ENCODE measurements around the gene XIRP1. TPM values are rescaled to one million over a fixed set of nuclear protein-coding genes. Genes with fewer than 3 reads are reported as not detected.

XIRP1 gene
- total and polyA plus RNA-seq, 2 of the 13 experiments (the other 11 are each of a cell fraction or from before 2014, with no cell fraction given), result not detected

DNA sequence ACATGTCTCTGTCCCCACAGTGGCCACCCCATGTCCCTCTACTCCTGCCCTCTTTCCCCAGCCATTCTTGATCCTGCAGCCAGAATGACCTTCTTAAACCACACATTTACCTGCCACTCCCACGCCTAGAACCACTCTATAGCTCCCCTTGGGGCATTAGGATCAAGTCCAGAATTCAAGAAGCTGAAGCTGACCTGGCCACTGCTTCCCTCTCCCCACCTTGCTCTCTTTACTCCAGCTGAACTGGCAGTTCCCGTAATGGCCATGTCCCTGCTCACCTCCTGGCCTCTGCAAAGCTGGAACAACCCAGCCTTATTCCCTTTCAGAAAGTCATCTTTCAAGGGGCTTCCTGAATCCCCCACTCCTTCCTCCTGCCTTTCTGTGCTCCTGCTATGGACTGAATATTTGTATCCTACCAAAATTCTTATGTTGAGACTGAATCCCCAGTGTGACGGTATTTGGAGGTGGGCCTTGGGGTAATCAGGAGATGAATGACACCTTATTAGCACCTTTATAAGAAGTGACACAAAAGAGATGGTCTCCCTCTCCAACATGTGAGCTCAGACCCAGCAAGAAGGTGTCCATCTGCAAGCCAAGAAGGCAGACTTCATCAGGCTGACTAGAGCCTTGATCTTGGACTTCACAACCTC, 42.8 kb downstream of the XIRP1 start:
- ChIA-PET POLR2A (no interaction called here), CTCF (ENCODE audit: low intra/inter-chr PET ratio, low total read pairs) (no interaction called here)
- Histone ChIP-seq H3K4me2 (ENCODE audit: low read depth, low read length) (peak overlapping the region; percentile 95), H3K9ac (ENCODE audit: insufficient read depth, low read depth, low read length) (no peak overlapping the region), H3K4me3 (replicated peaks in 1 of 3; ENCODE audit: insufficient read depth in 1 of 3, low read depth in 2 of 3, low read length in 3 of 3) (no peak overlapping the region), H4K20me1 (ENCODE audit: insufficient read depth, low read length) (peaks cover 64% of the 10 kb centered on the region), H3K9me3 (ENCODE audit: low read length) (no peaks in the 10 kb centered on the region), H3K27me3 (ENCODE audit: control insufficient read depth in 1 of 2, insufficient read depth in 2 of 2, low read length in 2 of 2) (no peaks in the 10 kb centered on the region; a peak in 1 of 5 replicates), H3K79me2 (ENCODE audit: insufficient read depth, low read length) (peaks cover 61% of the 10 kb centered on the region), H3K4me1 (ENCODE audit: insufficient read depth, low read length) (peaks cover 65% of the 10 kb centered on the region), H3K36me3 (replicated peaks in 1 of 2; ENCODE audit: control insufficient read depth in 1 of 2, insufficient read depth in 2 of 2, low read length in 2 of 2) (peaks cover 12 to 24% of the 10 kb centered on the region in 2 experiments; a peak in 4 of 5 replicates), H3K27ac (ENCODE audit: extremely low read length, insufficient read depth, low read length) (no peak overlapping the region), H2AFZ (ENCODE audit: low read length) (no peak overlapping the region)
- FAIRE-seq, result no peak
- in situ Hi-C loops (cut with HindIII; ENCODE audit: extremely low pct_ligation_motif_present, low pct_unique_long_range_greater_than_20kb) (no loop called here), intact Hi-C loops (cut with micrococcal nuclease; ENCODE audit: unreplicated experiment) (no loop called here)
- ATAC-seq, result no peak
- BruUV-seq (replicated peaks), result no TSS peak
- DNase-seq (ENCODE audit: low spot score), result no peak
- 85% methylated on average over 3 of the region's 3 CpGs for WGBS (ENCODE audit: low lambda C conversion rate)
- TF ChIP-seq PRDM10 (CRISPR knock-in tag; IDR thresholded peaks at IDR 0.05; ENCODE audit: low read depth), result no peak
- TF ChIP-seq ZNF331 (CRISPR knock-in tag; IDR thresholded peaks at IDR 0.05), result no peak
- no peak for TF ChIP-seq ZNF3 (CRISPR knock-in tag; IDR thresholded peaks at IDR 0.05)
- TF ChIP-seq KAT2B (IDR thresholded peaks at IDR 0.05; ENCODE audit: borderline replicate concordance, low read depth, low read length), result no peak
- no peak for TF ChIP-seq ZNF556 (CRISPR knock-in tag; IDR thresholded peaks at IDR 0.05; ENCODE audit: borderline replicate concordance)
- TF ChIP-seq ZNF160 (CRISPR knock-in tag; IDR thresholded peaks at IDR 0.05), result no peak
- TF ChIP-seq MAFK (conservative IDR thresholded peaks at IDR 0.05 in 1 of 2, IDR thresholded peaks at IDR 0.05 in 1 of 2; ENCODE audit: low read length in 2 of 2), result no peak
- TF ChIP-seq MED1 (CRISPR knock-in tag; IDR thresholded peaks at IDR 0.05), result no peak
- no peak for TF ChIP-seq KAT7 (CRISPR knock-in tag; IDR thresholded peaks at IDR 0.05; ENCODE audit: borderline replicate concordance)
- no peak; the same call in 1 of the 2 replicates for TF ChIP-seq ARID4A (CRISPR knock-in tag; IDR thresholded peaks at IDR 0.05; ENCODE audit: borderline replicate concordance)
- no peak for TF ChIP-seq ZNF569 (CRISPR knock-in tag; IDR thresholded peaks at IDR 0.05; ENCODE audit: borderline replicate concordance)
- TF ChIP-seq ZNF83 (CRISPR knock-in tag; IDR thresholded peaks at IDR 0.05; ENCODE audit: borderline replicate concordance), result no peak
- no peak for TF ChIP-seq MLLT10 (CRISPR knock-in tag; IDR thresholded peaks at IDR 0.05)
- TF ChIP-seq ZNF281 (CRISPR knock-in tag; IDR thresholded peaks at IDR 0.05; ENCODE audit: borderline replicate concordance), result no peak
